OCI-LY3 (cell line): Measurements from ENCODE around the gene TXNDC5.

ENCODE experiments used
- H2AFZ ChIP-seq: fragments of 200-600, 300-600 bp; shearing (Covaris generic); 2 replicates; pipeline ENCODE4 v1.6.0; 2014; ENCODE audit warnings: antibody characterized with exemption, low read depth, low read length
- H3K27ac ChIP-seq: fragments of 200-600, 300-600 bp; sonication (generic); 2 replicates; pipeline ENCODE4 v1.5.1; 2014; ENCODE audit warnings: mild to moderate bottlenecking, low read length, moderate library complexity, mixed read lengths
- H3K27me3 ChIP-seq: fragments of 200-600, 300-600 bp; sonication (generic); 2 replicates; pipeline ENCODE4 v1.6.1; 2014; ENCODE audit warnings: low read depth, low read length, mixed read lengths
- H3K36me3 ChIP-seq: fragments of 200-600, 300-600 bp; sonication (generic); replicated peaks from 2 replicates; pipeline ENCODE3; 2014; ENCODE audit warnings: low read depth, low read length, mixed read lengths
- H3K4me1 ChIP-seq: fragments of 300-600, 200-600 bp; sonication (generic); 2 replicates; pipeline ENCODE4 v1.6.1; 2014; ENCODE audit warnings: low read length, mixed read lengths
- H3K4me2 ChIP-seq: fragments of 200-600, 300-600 bp; sonication (generic); 2 replicates; pipeline ENCODE4 v1.6.1; 2014; ENCODE audit warnings: low read length, mixed read lengths
- H3K4me3 ChIP-seq: fragments of 300-600, 200-600 bp; sonication (generic); 2 replicates; pipeline ENCODE4 v1.5.1; 2014; ENCODE audit warnings: antibody characterized with exemption, mild to moderate bottlenecking, low read length, moderate library complexity
- H3K79me2 ChIP-seq: fragments of 300-600, 200-600 bp; shearing (Covaris generic); 2 replicates; pipeline ENCODE4 v1.6.1; 2014; ENCODE audit warnings: mild to moderate bottlenecking, low read length, mixed read lengths
- H3K9ac ChIP-seq: fragments of 300-600, 200-600 bp; shearing (Covaris generic); 2 replicates; pipeline ENCODE4 v1.6.0; 2014; ENCODE audit warnings: mild to moderate bottlenecking, low read length, moderate library complexity
- H3K9me3 ChIP-seq: fragments of 200-600, 300-600 bp; shearing (Covaris generic); 2 replicates; pipeline ENCODE4 v1.6.1; 2014; ENCODE audit warnings: low read length, mixed read lengths; ENCODE audit not compliant: insufficient read depth
- H4K20me1 ChIP-seq: fragments of 200-600, 300-600 bp; sonication (generic); 2 replicates; pipeline ENCODE4 v1.6.1; 2016; ENCODE audit warnings: low read length, mixed read lengths; ENCODE audit not compliant: insufficient read depth
- EZH2phosphoT487 ChIP-seq: fragments of 200-600 bp; shearing (Covaris generic); IDR thresholded peaks from 2 replicates; pipeline ENCODE4 v1.6.1; 2018; ENCODE audit warnings: antibody characterized with exemption, mixed run types, low read depth
- TF ChIP-seq, protein P1 (sequence below): fragments of 200-600, 300-600 bp; sonication (generic); IDR thresholded peaks from 2 replicates; pipeline ENCODE4 v1.5.1; 2014; ENCODE audit warnings: antibody characterized with exemption, low read length, low read depth

TXNDC5 gene

DNA sequence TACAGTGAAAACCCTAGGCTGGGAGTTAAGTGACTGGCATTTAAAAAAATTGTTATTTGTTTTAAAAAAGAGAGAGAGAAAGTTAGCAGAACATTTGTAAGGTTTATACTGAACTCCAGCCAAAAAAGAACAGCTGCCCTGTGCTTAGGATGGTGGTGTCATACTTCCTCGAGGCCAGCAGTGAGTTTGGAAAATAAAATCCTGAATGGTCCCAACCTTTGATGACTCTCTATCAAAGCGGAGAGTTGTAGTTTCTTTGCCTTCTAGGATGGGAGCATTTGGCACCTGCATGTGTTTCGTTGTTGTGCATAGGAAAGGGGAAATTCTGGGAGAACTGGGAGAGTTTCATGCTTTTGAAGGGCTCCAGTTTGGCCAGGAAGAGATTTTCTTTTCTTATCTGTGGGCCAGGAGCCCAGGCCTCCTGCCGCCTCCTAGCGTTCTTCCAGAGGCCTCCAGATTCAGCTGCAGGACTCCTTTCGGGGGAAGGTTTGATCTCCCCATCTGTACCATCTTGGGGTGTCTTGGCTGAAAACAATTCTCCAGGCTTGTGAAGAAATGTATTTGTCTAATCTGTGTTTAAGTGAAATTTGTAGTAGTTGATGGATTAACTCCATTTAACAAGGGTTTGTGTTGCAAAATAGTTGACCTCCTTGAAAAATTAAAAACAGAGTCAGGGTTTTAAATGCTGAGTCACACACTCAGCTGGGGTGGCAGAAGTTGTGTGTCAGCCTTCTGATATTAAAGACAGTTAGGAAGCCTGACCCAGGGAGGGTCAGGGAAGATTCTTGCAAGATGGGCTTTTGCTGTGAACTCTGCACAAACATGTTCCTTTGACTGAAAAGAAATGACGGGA, 63.4 kb downstream of the TXNDC5 start:
- H2AFZ ChIP-seq: no peak overlapping the region
- no peak overlapping the region for H3K27ac ChIP-seq
- no peak overlapping the region for H3K4me3 ChIP-seq
- H3K4me1 ChIP-seq: no peaks in the 10 kb centered on the region
- no peaks in the 10 kb centered on the region; the same call in 1 of the 2 replicates for H3K9me3 ChIP-seq
- H4K20me1 ChIP-seq: no peaks in the 10 kb centered on the region
- no peak overlapping the region for H3K4me2 ChIP-seq
- H3K9ac ChIP-seq: no peak overlapping the region
- H3K27me3 ChIP-seq: no peaks in the 10 kb centered on the region
- H3K36me3 ChIP-seq: no peaks in the 10 kb centered on the region
- no peak for TF ChIP-seq EZH2phosphoT487
- TF ChIP-seq, protein P1, sequence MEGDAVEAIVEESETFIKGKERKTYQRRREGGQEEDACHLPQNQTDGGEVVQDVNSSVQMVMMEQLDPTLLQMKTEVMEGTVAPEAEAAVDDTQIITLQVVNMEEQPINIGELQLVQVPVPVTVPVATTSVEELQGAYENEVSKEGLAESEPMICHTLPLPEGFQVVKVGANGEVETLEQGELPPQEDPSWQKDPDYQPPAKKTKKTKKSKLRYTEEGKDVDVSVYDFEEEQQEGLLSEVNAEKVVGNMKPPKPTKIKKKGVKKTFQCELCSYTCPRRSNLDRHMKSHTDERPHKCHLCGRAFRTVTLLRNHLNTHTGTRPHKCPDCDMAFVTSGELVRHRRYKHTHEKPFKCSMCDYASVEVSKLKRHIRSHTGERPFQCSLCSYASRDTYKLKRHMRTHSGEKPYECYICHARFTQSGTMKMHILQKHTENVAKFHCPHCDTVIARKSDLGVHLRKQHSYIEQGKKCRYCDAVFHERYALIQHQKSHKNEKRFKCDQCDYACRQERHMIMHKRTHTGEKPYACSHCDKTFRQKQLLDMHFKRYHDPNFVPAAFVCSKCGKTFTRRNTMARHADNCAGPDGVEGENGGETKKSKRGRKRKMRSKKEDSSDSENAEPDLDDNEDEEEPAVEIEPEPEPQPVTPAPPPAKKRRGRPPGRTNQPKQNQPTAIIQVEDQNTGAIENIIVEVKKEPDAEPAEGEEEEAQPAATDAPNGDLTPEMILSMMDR: no peak
- no peaks in the 10 kb centered on the region for H3K79me2 ChIP-seq

DNA sequence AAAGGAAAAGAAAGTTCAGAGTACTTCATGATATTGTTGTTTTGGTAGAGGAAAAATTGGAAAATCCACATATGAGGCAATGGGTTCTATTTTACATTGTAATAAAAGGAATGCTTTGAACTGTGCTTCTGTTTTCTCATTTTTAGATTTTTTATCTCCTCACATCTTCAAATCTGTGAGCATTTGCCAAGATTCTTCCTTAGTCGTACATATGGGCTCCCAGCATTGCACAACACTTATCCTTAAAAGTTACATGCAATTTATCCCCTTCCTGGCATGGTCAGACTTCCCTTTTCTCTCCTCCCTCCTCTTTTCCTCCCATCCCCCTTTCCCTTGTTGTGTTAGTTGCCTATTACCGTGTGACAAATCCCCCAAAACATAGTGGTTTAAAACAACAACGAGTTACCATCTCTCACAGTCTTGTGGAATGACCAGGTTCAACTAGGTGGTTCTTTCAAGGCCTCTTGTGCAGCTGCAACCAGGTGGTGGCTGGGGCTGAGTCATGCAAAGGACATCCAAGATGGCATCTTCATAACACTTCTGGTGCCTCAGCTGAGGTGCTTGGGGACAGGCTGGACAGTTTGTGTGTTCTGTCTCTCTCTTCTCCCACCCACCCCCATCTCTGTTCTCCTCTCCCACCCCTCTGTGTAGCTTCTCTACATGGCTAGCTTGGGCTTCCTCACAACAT, 68.7 kb downstream of the TXNDC5 start:
- no peak overlapping the region for H2AFZ ChIP-seq
- H3K79me2 ChIP-seq: no peaks in the 10 kb centered on the region
- H4K20me1 ChIP-seq: no peaks in the 10 kb centered on the region
- no peak for TF ChIP-seq EZH2phosphoT487
- TF ChIP-seq, protein P1: no peak
- H3K36me3 ChIP-seq: no peaks in the 10 kb centered on the region
- H3K9ac ChIP-seq: no peak overlapping the region
- no peaks in the 10 kb centered on the region for H3K27me3 ChIP-seq
- H3K4me3 ChIP-seq: no peak overlapping the region
- no peak overlapping the region for H3K4me2 ChIP-seq
- no peaks in the 10 kb centered on the region for H3K9me3 ChIP-seq
- H3K27ac ChIP-seq: no peak overlapping the region
- H3K4me1 ChIP-seq: no peaks in the 10 kb centered on the region

DNA sequence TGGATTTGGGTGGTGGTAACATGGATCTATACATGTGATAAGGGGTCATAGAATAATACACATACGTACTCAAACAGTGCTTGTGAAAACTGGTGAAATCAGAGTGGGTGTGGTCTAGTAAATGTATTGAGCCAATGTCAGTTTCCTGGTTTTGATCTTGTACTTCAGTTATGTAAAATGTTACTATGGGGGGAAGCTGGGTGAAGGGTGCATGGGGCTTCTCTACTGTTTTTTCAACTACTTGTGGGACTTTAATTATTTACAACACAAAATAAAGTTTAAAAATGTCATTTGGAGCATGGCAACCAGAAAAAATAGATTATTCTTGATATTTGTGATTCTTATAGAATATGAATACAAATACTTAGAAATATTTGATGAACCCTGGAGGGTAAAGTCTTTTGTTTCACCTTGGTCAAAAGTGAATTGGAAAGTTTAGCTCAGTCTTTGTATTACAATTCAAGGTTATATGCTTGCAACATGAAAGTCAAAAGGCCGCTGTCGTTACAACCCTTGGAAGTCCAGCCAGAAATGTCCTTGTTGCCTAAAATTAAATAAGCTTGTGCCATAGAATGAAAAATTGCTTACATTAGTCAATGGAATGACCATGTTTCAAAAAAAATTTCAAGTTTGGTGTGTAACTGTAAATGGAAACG, 74.1 kb downstream of the TXNDC5 start:
- H3K9ac ChIP-seq: no peak overlapping the region
- no peak overlapping the region for H3K27ac ChIP-seq
- H3K36me3 ChIP-seq: no peaks in the 10 kb centered on the region
- no peak overlapping the region for H2AFZ ChIP-seq
- H3K4me1 ChIP-seq: no peaks in the 10 kb centered on the region
- no peaks in the 10 kb centered on the region for H3K79me2 ChIP-seq
- H3K4me2 ChIP-seq: no peak overlapping the region
- H3K4me3 ChIP-seq: no peak overlapping the region
- TF ChIP-seq EZH2phosphoT487: no peak
- TF ChIP-seq, protein P1: no peak
- no peaks in the 10 kb centered on the region for H3K27me3 ChIP-seq
- no peaks in the 10 kb centered on the region for H3K9me3 ChIP-seq
- no peaks in the 10 kb centered on the region for H4K20me1 ChIP-seq

DNA sequence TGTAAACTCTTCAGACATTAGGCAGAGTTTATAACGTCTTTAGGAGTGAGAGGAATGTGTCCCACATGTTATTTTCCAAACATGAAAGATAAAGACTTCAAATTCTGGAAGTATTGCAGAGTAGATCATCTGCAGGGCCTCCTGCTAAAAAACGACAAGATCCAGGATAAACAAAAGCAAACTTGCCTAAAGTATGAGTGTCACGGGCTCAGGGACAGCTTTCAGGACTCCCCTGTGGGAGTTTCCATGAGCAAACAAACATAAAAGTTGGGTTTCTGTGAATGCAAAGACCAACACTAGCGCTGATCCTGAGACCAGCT, 76.9 kb downstream of the TXNDC5 start:
- Histone ChIP-seq H3K4me2 (no peak overlapping the region), H3K27ac (no peak overlapping the region), H2AFZ (no peak overlapping the region), H3K36me3 (no peaks in the 10 kb centered on the region), H3K79me2 (no peaks in the 10 kb centered on the region), H3K27me3 (no peaks in the 10 kb centered on the region), H4K20me1 (no peaks in the 10 kb centered on the region), H3K9ac (no peak overlapping the region), H3K4me3 (no peak overlapping the region), H3K4me1 (no peaks in the 10 kb centered on the region), H3K9me3 (no peaks in the 10 kb centered on the region)
- TF ChIP-seq, protein P1: no peak
- TF ChIP-seq EZH2phosphoT487: no peak
